H9 (cell line): Measurements from ENCODE around the gene CD4. TPM values are rescaled to one million over a fixed set of nuclear protein-coding genes. Genes with fewer than 3 reads are reported as not detected.
A peak's percentile ranks its signal among the peaks of the same experiment; 100 is the strongest.

ENCODE experiments used
- DNase-seq: peaks from one replicate; pipeline ENCODE4 v3.0.0-alpha.2; 2017
- H2AFZ ChIP-seq: one replicate; pipeline ENCODE4 v1.6.1; 2013; ENCODE audit warnings: mild to moderate bottlenecking, low read length, control low read depth, moderate library complexity
- H2AK5ac ChIP-seq: 2 replicates; pipeline ENCODE4 v1.6.1; 2013; ENCODE audit warnings: low read length, control low read depth, mixed read lengths; ENCODE audit not compliant: insufficient read length
- H2BK120ac ChIP-seq: one replicate; pipeline ENCODE4 v1.6.1; 2013; ENCODE audit warnings: low read depth, mild to moderate bottlenecking, low read length, control low read depth, inconsistent platforms; ENCODE audit not compliant: poor library complexity, severe bottlenecking
- H2BK12ac ChIP-seq: 2 replicates; pipeline ENCODE4 v1.6.1; 2013; ENCODE audit warnings: low read length, control low read depth, mixed read lengths, low read depth; ENCODE audit not compliant: insufficient read length
- H2BK15ac ChIP-seq: 2 replicates; pipeline ENCODE4 v1.6.1; 2013; ENCODE audit warnings: low read depth, low read length, control low read depth
- H2BK20ac ChIP-seq: one replicate; pipeline ENCODE4 v1.6.1; 2013; ENCODE audit warnings: low read depth, mild to moderate bottlenecking, low read length, control low read depth, inconsistent platforms; ENCODE audit not compliant: poor library complexity, severe bottlenecking
- H2BK5ac ChIP-seq: 2 replicates; pipeline ENCODE4 v1.6.1; 2013; ENCODE audit warnings: low read length, control low read depth, mixed read lengths; ENCODE audit not compliant: insufficient read length
- H3K14ac ChIP-seq: 2 replicates; pipeline ENCODE4 v1.6.1; 2013; ENCODE audit warnings: low read length, control low read depth; ENCODE audit not compliant: insufficient read depth
- H3K18ac ChIP-seq: 2 replicates; pipeline ENCODE4 v1.6.1; 2013; ENCODE audit warnings: low read depth, mild to moderate bottlenecking, mixed read lengths, low read length, control low read depth; ENCODE audit not compliant: insufficient read length
- H3K23ac ChIP-seq: 2 replicates; pipeline ENCODE4 v1.6.1; 2013; ENCODE audit warnings: low read length, control low read depth, mixed read lengths, low read depth; ENCODE audit not compliant: insufficient read length
- H3K23me2 ChIP-seq: 2 replicates; pipeline ENCODE4 v1.6.1; 2013; ENCODE audit warnings: low read depth, mild to moderate bottlenecking, mixed read lengths, low read length, control low read depth; ENCODE audit not compliant: insufficient read length, poor library complexity, severe bottlenecking
- H3K27ac ChIP-seq: 2 replicates; pipeline ENCODE4 v1.5.1; 2013; ENCODE audit warnings: low read length, control low read depth, mixed read lengths, low read depth; ENCODE audit not compliant: insufficient read length
- H3K27me3 ChIP-seq: 2 replicates; pipeline ENCODE4 v1.6.1; 2013; ENCODE audit warnings: low read length, control low read depth, inconsistent platforms; ENCODE audit not compliant: insufficient read depth
- H3K4ac ChIP-seq: 2 replicates; pipeline ENCODE4 v1.6.1; 2013; ENCODE audit warnings: low read depth, mild to moderate bottlenecking, control low read depth, inconsistent platforms, low read length, moderate library complexity
- H3K4me1 ChIP-seq: 2 replicates; pipeline ENCODE4 v1.6.1; 2013; ENCODE audit warnings: low read length, control low read depth, inconsistent platforms; ENCODE audit not compliant: insufficient read depth
- H3K4me2 ChIP-seq: 2 replicates; pipeline ENCODE4 v1.6.1; 2013; ENCODE audit warnings: low read length, control low read depth, mixed read lengths; ENCODE audit not compliant: insufficient read length, insufficient read depth
- H3K56ac ChIP-seq: 2 replicates; pipeline ENCODE4 v1.6.1; 2013; ENCODE audit warnings: low read depth, mild to moderate bottlenecking, mixed read lengths, low read length, control low read depth; ENCODE audit not compliant: insufficient read length
- H3K79me1 ChIP-seq: 2 replicates; pipeline ENCODE4 v1.6.1; 2013; ENCODE audit warnings: low read depth, mild to moderate bottlenecking, moderate library complexity, low read length, control low read depth, inconsistent platforms; ENCODE audit not compliant: insufficient read depth, poor library complexity, severe bottlenecking
- H3K79me2 ChIP-seq: 2 replicates; pipeline ENCODE4 v1.6.1; 2013; ENCODE audit warnings: low read length, control low read depth, inconsistent platforms; ENCODE audit not compliant: insufficient read depth
- H3K9ac ChIP-seq: 2 replicates; pipeline ENCODE4 v1.6.1; 2013; ENCODE audit warnings: low read length, control low read depth, mixed read lengths; ENCODE audit not compliant: insufficient read length; ENCODE audit errors: extremely low read depth
- H3K9me3 ChIP-seq: one replicate; pipeline ENCODE4 v1.6.1; 2013; ENCODE audit warnings: low read depth, low read length, inconsistent platforms; ENCODE audit not compliant: control insufficient read depth
- H3T11ph ChIP-seq: one replicate; pipeline ENCODE4 v1.6.1; 2013; ENCODE audit warnings: mild to moderate bottlenecking, low read length, control low read depth, inconsistent platforms
- H4K20me1 ChIP-seq: one replicate; pipeline ENCODE4 v1.6.1; 2013; ENCODE audit not compliant: control insufficient read depth, insufficient read length, insufficient read depth
- H4K5ac ChIP-seq: 2 replicates; pipeline ENCODE4 v1.6.1; 2013; ENCODE audit warnings: low read depth, mild to moderate bottlenecking, mixed read lengths, low read length, control low read depth; ENCODE audit not compliant: insufficient read length
- H4K8ac ChIP-seq: replicated peaks from 2 replicates; pipeline ENCODE4 v1.6.1; 2013; ENCODE audit warnings: low read length, control low read depth, mixed read lengths, low read depth; ENCODE audit not compliant: insufficient read length
- H4K91ac ChIP-seq: 2 replicates; pipeline ENCODE4 v1.6.1; 2013; ENCODE audit warnings: low read depth, mild to moderate bottlenecking, moderate library complexity, mixed read lengths, low read length, control low read depth; ENCODE audit not compliant: insufficient read length
- H3K27ac Mint-ChIP-seq, 3 experiments: 2 replicates in 2 of 3; 3 replicates in 1 of 3; pipeline ENCODE4 v1.8.0; 2020 to 2021; ENCODE audit warnings: mixed read lengths in 3 of 3, mild to moderate bottlenecking in 1 of 3, moderate library complexity in 1 of 3
- H3K27me3 Mint-ChIP-seq: 2 replicates; pipeline ENCODE4 v1.8.0; 2021; ENCODE audit warnings: low read depth, mild to moderate bottlenecking, moderate library complexity, mixed read lengths
- H3K36me3 Mint-ChIP-seq, 3 experiments: 2 replicates in 2 of 3; 3 replicates in 1 of 3; pipeline ENCODE4 v1.8.0; 2020 to 2021; ENCODE audit warnings: low read depth in 3 of 3, mixed read lengths in 3 of 3; ENCODE audit not compliant: insufficient read depth in 1 of 3
- H3K4me1 Mint-ChIP-seq, 2 experiments: 2 replicates each; pipeline ENCODE4 v1.8.0; 2020; ENCODE audit warnings: mixed read lengths in 2 of 2
- H3K4me3 Mint-ChIP-seq, 2 experiments: 2 replicates in 1 of 2; 3 replicates in 1 of 2; pipeline ENCODE4 v1.8.0; 2020 to 2021; ENCODE audit warnings: mild to moderate bottlenecking in 2 of 2, mixed read lengths in 2 of 2, moderate library complexity in 1 of 2
- H3K9me3 Mint-ChIP-seq, 2 experiments: 2 replicates in 1 of 2; 3 replicates in 1 of 2; pipeline ENCODE4 v1.8.0; 2020; ENCODE audit warnings: mild to moderate bottlenecking in 2 of 2, mixed read lengths in 2 of 2, moderate library complexity in 1 of 2
- CTCF ChIP-seq: fragments of 200-600 bp; sonication (generic); conservative IDR thresholded peaks from 3 replicates; pipeline ENCODE4 v1.8.0; 2021; ENCODE audit warnings: antibody characterized with exemption, mild to moderate bottlenecking
- WGBS: extraction: QIAGEN DNeasy Blood & Tissue Kit; methylation state at CpG from one replicate; pipeline ENCODE4 v1.1.7; 2013; ENCODE audit warnings: missing lambda C conversion rate, low lambda C conversion rate, mixed read lengths; ENCODE audit not compliant: insufficient read length; ENCODE audit errors: extremely low coverage; 5-methylcytosine and 5-hydroxymethylcytosine counted together
- total RNA-seq: library from RNA; stranded (reverse); gene quantifications from 2 replicates; pipeline ENCODE4 v1.2.1, GENCODE V29; 2021

The CD4 gene
- total RNA-seq, 1 experiment from 2014 or later: 1.1 TPM

GRCh38 chr12:6866163-6866919, 77.0 kb downstream of the CD4 start:
- H2BK12ac ChIP-seq: no peak overlapping the region
- no peak overlapping the region for H3K18ac ChIP-seq
- H3K27me3 ChIP-seq: no peaks in the 10 kb centered on the region
- H3K9ac ChIP-seq: no peak overlapping the region
- peak overlapping the region; percentile 94 for H3K4me2 ChIP-seq
- peak; percentile 72 for DNase-seq
- H2BK20ac ChIP-seq: no peak overlapping the region
- H3K14ac ChIP-seq: no peak overlapping the region
- no peak overlapping the region for H2BK5ac ChIP-seq
- H2AK5ac ChIP-seq: no peak overlapping the region
- no CpG with 5 or more reads among the region's 19 CpGs for WGBS
- Mint-ChIP-seq H3K27me3 (no peaks in the 10 kb centered on the region), H3K36me3 (peaks cover 51 to 79% (median 73%) of the 10 kb centered on the region in 3 experiments), H3K9me3 (no peaks in the 10 kb centered on the region; a peak in 1 of 5 replicates), H3K27ac (peak overlapping the region in 2 of 3 experiments; percentile 32 to 52; a peak in 4 of 7 replicates), H3K4me1 (peaks cover 41 to 47% of the 10 kb centered on the region in 2 experiments), H3K4me3 (peak overlapping the region; percentile 93 to 95)
- no peak for TF ChIP-seq CTCF
- peaks cover 5% of the 10 kb centered on the region; the same call in 1 of the 2 replicates for H3K79me2 ChIP-seq
- H3K27ac ChIP-seq: no peak overlapping the region
- no peak overlapping the region for H2BK120ac ChIP-seq
- H4K91ac ChIP-seq: no peak overlapping the region
- H4K5ac ChIP-seq: no peak overlapping the region
- H3K9me3 ChIP-seq: no peaks in the 10 kb centered on the region
- H3K23me2 ChIP-seq: peaks cover 9% of the 10 kb centered on the region
- H3T11ph ChIP-seq: no peak overlapping the region
- no peak overlapping the region for H2BK15ac ChIP-seq
- H3K79me1 ChIP-seq: no peaks in the 10 kb centered on the region
- H4K8ac ChIP-seq: no peak overlapping the region
- no peaks in the 10 kb centered on the region for H4K20me1 ChIP-seq
- H3K23ac ChIP-seq: no peak overlapping the region
- H2AFZ ChIP-seq: no peak overlapping the region
- H3K4me1 ChIP-seq: no peaks in the 10 kb centered on the region; the same call in 1 of the 2 replicates
- H3K56ac ChIP-seq: no peak overlapping the region
- H3K4ac ChIP-seq: no peak overlapping the region
